Measurements from ENCODE around the gene MAPT.

The MAPT gene

GRCh38 chr17:46071796-46072195 is 177.4 kb downstream of the MAPT start:
- DNase-seq, result no peak

GRCh38 chr17:46072998-46073397 is 178.6 kb downstream of the MAPT start:
- DNase-seq, result no peak

- no peak for DNase-seq
These were observed 180.2 kb downstream of the MAPT start for GRCh38 chr17:46074540-46074939.

Measured in hippocampal formation (tissue), 2 donors.